ENCODE measurements around the gene MRPS33. TPM values are rescaled to one million over a fixed set of nuclear protein-coding genes. Genes with fewer than 3 reads are reported as not detected.

MRPS33 gene
- total RNA-seq, 2 donors from 2014 or later = 30.0 to 43.0 TPM

DNA sequence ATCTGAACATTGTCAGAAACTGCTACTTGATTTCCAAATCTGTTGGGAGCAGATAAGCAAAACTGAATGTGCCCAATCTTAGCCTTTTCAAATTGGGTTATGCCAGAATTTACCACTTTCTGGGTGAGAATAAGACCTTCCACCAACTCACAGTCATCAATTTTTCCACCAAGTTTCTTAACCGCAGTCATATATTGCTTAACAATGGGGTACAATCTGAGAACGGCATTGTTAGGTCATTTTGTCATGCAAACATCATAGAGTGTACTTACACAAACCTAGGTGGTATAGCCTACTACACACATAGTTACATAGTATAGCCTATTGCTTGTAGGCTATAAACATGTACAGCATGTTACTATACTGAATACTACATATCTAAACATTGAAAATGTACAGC lies 16.0 kb downstream of the MRPS33 start:
- Histone ChIP-seq H3K36me3 (no peaks in the 10 kb centered on the region), H3K27me3 (replicated peaks; ENCODE audit: insufficient read depth) (no peaks in the 10 kb centered on the region)
- WGBS = 85% methylated on average over 2 of the region's 2 CpGs

DNA sequence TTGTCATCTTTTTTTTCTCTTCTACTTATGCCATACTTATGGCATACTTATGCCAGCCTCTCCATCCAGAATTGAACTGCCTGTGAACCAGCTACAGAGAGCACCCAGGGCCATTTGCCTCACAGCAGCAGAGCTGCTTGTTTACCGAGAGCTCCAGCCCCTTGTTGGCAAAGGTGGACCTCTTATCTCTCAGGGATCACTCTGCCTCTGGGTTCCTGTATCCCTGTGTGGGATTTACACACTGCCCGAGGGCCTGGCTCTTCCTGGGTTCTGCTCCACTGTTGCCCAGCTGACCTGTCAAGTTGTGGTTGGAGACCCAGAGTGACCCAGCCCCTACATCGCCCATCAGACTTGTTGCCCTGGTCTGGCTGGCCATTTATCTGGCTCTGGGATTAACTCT lies 22.3 kb downstream of the MRPS33 start:
- Histone ChIP-seq H3K4me3 (no peak overlapping the region), H3K27ac (no peak overlapping the region), H3K27me3 (replicated peaks; ENCODE audit: insufficient read depth) (no peaks in the 10 kb centered on the region), H3K9me3 (no peaks in the 10 kb centered on the region), H3K4me1 (replicated peaks) (no peaks in the 10 kb centered on the region), H3K36me3 (no peaks in the 10 kb centered on the region)
- DNase-seq (ENCODE audit: low spot score) = no peak
- intact Hi-C loops (cut with DNase I) = no loop called here
- TF ChIP-seq, protein P1, sequence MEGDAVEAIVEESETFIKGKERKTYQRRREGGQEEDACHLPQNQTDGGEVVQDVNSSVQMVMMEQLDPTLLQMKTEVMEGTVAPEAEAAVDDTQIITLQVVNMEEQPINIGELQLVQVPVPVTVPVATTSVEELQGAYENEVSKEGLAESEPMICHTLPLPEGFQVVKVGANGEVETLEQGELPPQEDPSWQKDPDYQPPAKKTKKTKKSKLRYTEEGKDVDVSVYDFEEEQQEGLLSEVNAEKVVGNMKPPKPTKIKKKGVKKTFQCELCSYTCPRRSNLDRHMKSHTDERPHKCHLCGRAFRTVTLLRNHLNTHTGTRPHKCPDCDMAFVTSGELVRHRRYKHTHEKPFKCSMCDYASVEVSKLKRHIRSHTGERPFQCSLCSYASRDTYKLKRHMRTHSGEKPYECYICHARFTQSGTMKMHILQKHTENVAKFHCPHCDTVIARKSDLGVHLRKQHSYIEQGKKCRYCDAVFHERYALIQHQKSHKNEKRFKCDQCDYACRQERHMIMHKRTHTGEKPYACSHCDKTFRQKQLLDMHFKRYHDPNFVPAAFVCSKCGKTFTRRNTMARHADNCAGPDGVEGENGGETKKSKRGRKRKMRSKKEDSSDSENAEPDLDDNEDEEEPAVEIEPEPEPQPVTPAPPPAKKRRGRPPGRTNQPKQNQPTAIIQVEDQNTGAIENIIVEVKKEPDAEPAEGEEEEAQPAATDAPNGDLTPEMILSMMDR (IDR thresholded peaks at IDR 0.05) = no peak
- TF ChIP-seq POLR2AphosphoS5 (IDR thresholded peaks at IDR 0.05) (no peak), POLR2A (IDR thresholded peaks at IDR 0.05) (no peak)
- WGBS = 45% methylated on average over 3 of the region's 3 CpGs

More for the DNA sequence above, 16.0 kb downstream of the MRPS33 start:
- intact Hi-C loops (cut with DNase I) = no loop called here
- no peak overlapping the region for H3K4me3 ChIP-seq
- TF ChIP-seq, protein P1 (IDR thresholded peaks at IDR 0.05) = no peak
- TF ChIP-seq POLR2AphosphoS5 (IDR thresholded peaks at IDR 0.05) (no peak), POLR2A (IDR thresholded peaks at IDR 0.05) (no peak)
- no peaks in the 10 kb centered on the region for H3K9me3 ChIP-seq
- no peaks in the 10 kb centered on the region for H3K4me1 ChIP-seq (replicated peaks)
- no peak for DNase-seq (ENCODE audit: low spot score)
- H3K27ac ChIP-seq = no peak overlapping the region

DNA sequence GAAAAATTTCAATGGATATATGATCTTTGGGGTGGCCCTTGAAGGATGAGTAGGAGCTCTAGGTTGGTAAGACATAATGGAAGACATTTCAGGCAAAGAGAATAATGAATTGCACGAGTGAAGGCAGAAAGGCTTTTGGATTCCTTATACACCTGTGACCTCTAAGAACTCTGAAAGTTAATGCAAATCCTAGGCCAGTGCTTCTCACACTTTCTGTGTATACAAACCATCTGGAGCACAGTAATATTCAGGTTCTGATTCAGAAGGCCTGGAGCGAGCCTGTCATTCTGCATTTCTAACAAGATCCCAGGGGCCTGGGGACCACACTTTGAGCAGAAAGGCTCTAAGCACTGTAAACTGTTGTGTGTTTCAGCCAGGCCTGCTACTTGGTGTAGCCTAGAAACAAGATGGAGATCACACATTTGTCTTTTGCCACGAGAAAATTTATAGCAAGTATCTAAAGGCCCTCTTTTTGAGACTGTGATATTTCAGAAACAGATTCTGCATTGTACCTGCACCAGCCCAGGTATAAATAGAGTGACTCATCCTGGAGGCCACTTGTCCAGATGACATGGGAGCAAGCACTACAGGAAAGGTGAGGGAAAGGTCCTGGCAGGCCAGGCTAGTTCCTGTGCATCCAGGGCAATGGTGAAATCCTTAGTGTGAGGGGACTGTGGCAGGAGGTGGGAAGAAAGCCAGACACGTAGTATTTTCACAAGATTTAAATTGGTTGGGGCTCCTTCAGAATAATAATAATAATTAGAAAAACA lies 24.4 kb downstream of the MRPS33 start:
- intact Hi-C loops (cut with DNase I) = no loop called here

DNA sequence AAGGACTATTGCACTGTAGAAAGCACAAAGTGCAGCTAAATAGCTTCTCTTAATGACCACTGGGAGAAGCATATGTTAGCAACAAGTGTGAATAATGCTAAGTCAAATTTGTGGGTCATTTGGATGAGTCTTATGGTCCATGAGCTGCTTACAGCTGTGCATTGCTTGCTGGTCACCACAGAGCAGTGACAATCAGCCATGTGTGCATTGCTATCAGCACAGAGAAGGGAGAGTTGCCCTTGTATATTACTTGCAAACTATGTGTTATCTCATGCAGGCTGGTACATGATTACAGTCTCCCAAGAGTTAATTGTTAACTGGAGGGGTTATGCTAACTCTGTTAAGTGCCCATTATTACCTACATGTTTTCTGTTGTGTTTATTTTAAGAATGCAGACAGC lies 25.7 kb downstream of the MRPS33 start:
- DNase-seq (ENCODE audit: low spot score) = no peak
- TF ChIP-seq POLR2AphosphoS5 (IDR thresholded peaks at IDR 0.05) (no peak), POLR2A (IDR thresholded peaks at IDR 0.05) (no peak)
- TF ChIP-seq, protein P1 (IDR thresholded peaks at IDR 0.05) = no peak
- intact Hi-C loops (cut with DNase I) = no loop called here
- H3K4me3 ChIP-seq = no peak overlapping the region
- H3K4me1 ChIP-seq (replicated peaks) = no peaks in the 10 kb centered on the region
- no peaks in the 10 kb centered on the region for H3K9me3 ChIP-seq
- no peaks in the 10 kb centered on the region for H3K27me3 ChIP-seq (replicated peaks; ENCODE audit: insufficient read depth)
- H3K27ac ChIP-seq = no peak overlapping the region
- H3K36me3 ChIP-seq = no peaks in the 10 kb centered on the region

More for the DNA sequence above, 24.4 kb downstream of the MRPS33 start:
- Histone ChIP-seq H3K27me3 (replicated peaks; ENCODE audit: insufficient read depth) (no peaks in the 10 kb centered on the region), H3K4me1 (replicated peaks) (no peaks in the 10 kb centered on the region), H3K4me3 (no peak overlapping the region), H3K27ac (no peak overlapping the region), H3K36me3 (no peaks in the 10 kb centered on the region), H3K9me3 (no peaks in the 10 kb centered on the region)
- DNase-seq (ENCODE audit: low spot score) = no peak
- TF ChIP-seq POLR2AphosphoS5 (IDR thresholded peaks at IDR 0.05) (no peak), POLR2A (IDR thresholded peaks at IDR 0.05) (no peak)
- TF ChIP-seq, protein P1 (IDR thresholded peaks at IDR 0.05) = no peak
- WGBS = 75% methylated on average over 4 of the region's 4 CpGs

DNA sequence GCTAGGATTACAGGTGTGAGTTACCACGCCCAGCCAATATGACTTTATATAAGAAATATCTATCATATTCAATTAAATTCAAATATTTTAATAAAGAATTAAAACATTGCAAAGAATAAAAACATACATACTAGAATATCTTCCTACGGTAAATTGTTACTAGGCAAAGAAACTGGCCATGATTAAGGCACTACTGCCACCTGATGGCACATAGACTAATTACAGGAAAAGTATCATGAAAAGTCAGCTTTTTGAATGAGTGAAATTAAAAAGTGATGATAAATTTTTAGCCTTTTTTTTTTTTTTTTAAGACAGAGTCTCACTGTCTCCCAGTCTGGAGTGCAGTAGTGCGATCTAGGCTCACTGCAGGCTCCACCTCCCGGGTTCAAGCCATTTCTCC lies 30.9 kb downstream of the MRPS33 start:
- Histone ChIP-seq H3K9me3 (no peaks in the 10 kb centered on the region), H3K27ac (no peak overlapping the region), H3K36me3 (no peaks in the 10 kb centered on the region), H3K4me1 (replicated peaks) (peaks cover 3% of the 10 kb centered on the region), H3K4me3 (no peak overlapping the region), H3K27me3 (replicated peaks; ENCODE audit: insufficient read depth) (no peaks in the 10 kb centered on the region)
- TF ChIP-seq, protein P1 (IDR thresholded peaks at IDR 0.05) = no peak
- TF ChIP-seq POLR2AphosphoS5 (IDR thresholded peaks at IDR 0.05) (no peak), POLR2A (IDR thresholded peaks at IDR 0.05) (no peak)
- WGBS = 63% methylated on average over 4 of the region's 4 CpGs
- intact Hi-C loops (cut with DNase I) = no loop called here
- no peak for DNase-seq (ENCODE audit: low spot score)
